Measurements from ENCODE around the gene GRB7.

- TF ChIP-seq CTCF (IDR thresholded peaks at IDR 0.05; ENCODE audit: poor library complexity), result no peak
- no peak for TF ChIP-seq EZH2 (IDR thresholded peaks at IDR 0.05; ENCODE audit: borderline replicate concordance)
- no peak for TF ChIP-seq EZH2phosphoT487 (IDR thresholded peaks at IDR 0.05; ENCODE audit: low read depth, severe bottlenecking, unreplicated experiment)
Measured at GRCh38 chr17:39701012-39701783, 36.5 kb upstream of the GRB7 start.

All from hepatocyte (in vitro differentiated cells).